Measurements from ENCODE around the gene KCNMA1. TPM values are rescaled to one million over a fixed set of nuclear protein-coding genes. Genes with fewer than 3 reads are reported as not detected.

The KCNMA1 gene
- polyA plus RNA-seq, 1 of the 3 experiments (the other 2 are of a cell fraction): 107 TPM

DNA sequence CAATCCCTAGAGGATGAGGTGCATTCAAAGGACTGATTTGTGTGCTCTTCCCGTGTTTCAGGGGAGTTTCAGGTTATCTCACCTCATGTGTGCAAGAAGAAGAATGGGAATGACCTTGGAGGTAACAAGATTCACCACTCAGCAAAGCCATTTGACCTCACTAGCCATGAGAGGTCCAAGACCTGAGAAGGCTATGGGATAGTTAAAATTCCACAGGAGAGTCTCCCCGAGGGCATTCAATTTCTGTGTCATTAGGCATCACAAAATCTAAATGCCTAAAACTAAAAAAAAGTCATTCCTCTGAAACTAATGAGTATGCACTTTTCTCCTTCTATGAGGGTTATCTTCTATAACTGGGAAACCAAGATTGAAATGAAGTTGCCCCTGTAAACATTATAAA is 433.4 kb downstream of the KCNMA1 start (continued):
- TF ChIP-seq, protein P1, sequence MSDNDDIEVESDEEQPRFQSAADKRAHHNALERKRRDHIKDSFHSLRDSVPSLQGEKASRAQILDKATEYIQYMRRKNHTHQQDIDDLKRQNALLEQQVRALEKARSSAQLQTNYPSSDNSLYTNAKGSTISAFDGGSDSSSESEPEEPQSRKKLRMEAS (IDR thresholded peaks at IDR 0.05; ENCODE audit: low read depth): no peak

DNA sequence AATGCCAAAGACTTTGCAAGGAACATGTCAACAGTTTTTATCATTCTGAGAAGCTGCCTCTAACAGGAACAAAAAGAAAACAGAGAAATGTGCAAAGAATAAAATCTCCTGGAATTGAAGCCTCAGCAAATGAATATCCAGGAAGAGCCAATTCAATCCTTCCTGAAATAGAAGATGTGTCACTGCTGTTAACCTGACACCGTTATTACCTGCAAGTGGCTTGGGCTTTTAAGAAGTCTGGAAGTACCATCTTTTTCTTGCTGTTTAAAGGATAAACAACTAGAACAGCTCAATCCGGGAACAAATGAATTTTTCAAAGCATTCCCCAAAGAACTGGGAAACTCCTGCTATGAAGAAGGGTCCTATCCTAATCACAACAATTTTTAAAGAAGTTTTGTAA is 434.8 kb downstream of the KCNMA1 start:
- Histone ChIP-seq H3K36me3 (replicated peaks in 1 of 2; ENCODE audit: control insufficient read depth in 1 of 2, insufficient read depth in 2 of 2, low read length in 1 of 2) (peaks cover 0 to 9% of the 10 kb centered on the region in 2 experiments), H3K79me2 (ENCODE audit: insufficient read depth) (no peaks in the 10 kb centered on the region), H4K20me1 (ENCODE audit: insufficient read depth) (no peaks in the 10 kb centered on the region), H3K9ac (no peak overlapping the region), H3K4me2 (no peak overlapping the region), H3K27ac (ENCODE audit: low read depth in 2 of 2, low read length in 1 of 2) (no peak overlapping the region), H3K9me2 (no peaks in the 10 kb centered on the region), H3K4me3 (ENCODE audit: low read depth in 2 of 2, low read length in 1 of 2) (no peak overlapping the region), H3K9me3 (no peaks in the 10 kb centered on the region; the same call in 1 of the 2 replicates), H3F3A (replicated peaks; ENCODE audit: insufficient read depth) (no peaks in the 10 kb centered on the region), H3K27me3 (ENCODE audit: insufficient read depth) (no peaks in the 10 kb centered on the region), H3K4me1 (ENCODE audit: control insufficient read depth in 1 of 2, insufficient read depth in 2 of 2, low read depth in 1 of 2, low read length in 1 of 2) (no peaks in the 10 kb centered on the region; a peak in 2 of 4 replicates), H2AFZ (ENCODE audit: low read depth) (no peak overlapping the region)
- TF ChIP-seq SMC3 (IDR thresholded peaks at IDR 0.05; ENCODE audit: low read depth, low read length): no peak
- no peak for DNase-seq
- ChIA-PET POLR2A (no interaction called here), CTCF (interaction anchor here (1.2 kb wide), 1 partner anchor 440 kb away, joined by 5 read pairs; no protein-coding TSS in a partner anchor)
- WGBS (ENCODE audit: low lambda C conversion rate): 36% methylated on average over 2 of the region's 2 CpGs

DNA sequence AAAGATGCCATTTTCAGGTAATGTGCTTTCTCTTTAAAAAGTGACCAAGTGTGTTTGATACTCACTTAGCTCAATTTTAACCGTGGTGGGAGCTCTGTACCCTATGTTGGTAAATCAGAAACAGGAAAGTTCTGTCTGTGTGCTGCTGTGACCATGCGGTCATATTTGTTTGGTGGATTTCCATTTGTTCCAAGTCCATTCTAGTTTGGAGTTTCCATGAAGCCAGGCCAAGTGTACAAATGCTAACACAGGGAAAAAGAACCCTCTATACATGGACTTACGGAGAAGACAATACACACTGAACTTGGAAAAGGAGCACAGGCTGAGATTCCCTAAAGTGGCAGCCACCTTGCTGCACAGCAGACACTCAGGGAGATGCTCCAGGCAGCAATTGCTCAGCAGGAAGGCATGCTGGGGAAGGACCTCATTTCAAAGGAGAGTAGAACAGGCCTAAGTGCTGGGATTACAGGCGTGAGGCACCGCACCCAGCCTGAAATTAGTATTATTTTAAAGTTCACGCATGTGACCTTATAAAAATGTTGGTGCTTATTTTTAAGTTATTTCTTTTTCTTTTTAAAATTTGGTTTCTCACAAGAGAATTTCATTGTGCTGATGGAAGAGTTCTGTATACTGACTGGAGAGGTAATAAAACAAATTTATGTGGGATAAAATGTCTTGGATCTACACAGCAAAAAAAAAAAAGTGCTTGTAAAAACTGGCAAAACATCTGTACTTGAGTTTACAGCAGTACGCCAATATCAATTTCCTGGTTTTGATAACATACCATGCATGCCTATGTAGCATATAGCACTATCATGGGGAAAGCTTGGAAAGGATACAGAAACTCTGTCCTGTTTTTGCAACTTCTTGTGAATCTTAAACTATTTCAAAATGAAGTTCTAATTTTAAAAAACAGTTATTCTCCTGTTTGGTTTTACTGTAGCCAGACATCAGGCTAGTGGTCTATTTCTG is 436.2 kb downstream of the KCNMA1 start:
- H3K36me3 ChIP-seq (replicated peaks in 1 of 2; ENCODE audit: control insufficient read depth in 1 of 2, insufficient read depth in 2 of 2, low read length in 1 of 2): peaks cover 0 to 9% of the 10 kb centered on the region in 2 experiments
- H3K4me3 ChIP-seq (ENCODE audit: low read depth in 2 of 2, low read length in 1 of 2): no peak overlapping the region
- H3K9ac ChIP-seq: no peak overlapping the region
- H3K4me1 ChIP-seq (ENCODE audit: control insufficient read depth in 1 of 2, insufficient read depth in 2 of 2, low read depth in 1 of 2, low read length in 1 of 2): peaks cover 0 to 4% of the 10 kb centered on the region in 2 experiments; a peak in 3 of 4 replicates
- no peak overlapping the region for H3K4me2 ChIP-seq
- no peaks in the 10 kb centered on the region for H3K79me2 ChIP-seq (ENCODE audit: insufficient read depth)
- H3K9me2 ChIP-seq: no peaks in the 10 kb centered on the region
- H4K20me1 ChIP-seq (ENCODE audit: insufficient read depth): no peaks in the 10 kb centered on the region
- ChIA-PET CTCF (no interaction called here), POLR2A (no interaction called here)
- 77% methylated on average over 7 of the region's 7 CpGs for WGBS (ENCODE audit: low lambda C conversion rate)
- H3K9me3 ChIP-seq: no peaks in the 10 kb centered on the region; the same call in 1 of the 2 replicates
- H3K27me3 ChIP-seq (ENCODE audit: insufficient read depth): no peaks in the 10 kb centered on the region
- no peak for DNase-seq
- no peak overlapping the region for H2AFZ ChIP-seq (ENCODE audit: low read depth)
- TF ChIP-seq, protein P1 (IDR thresholded peaks at IDR 0.05; ENCODE audit: low read depth): no peak; the same call in 1 of the 2 replicates
- no peak for TF ChIP-seq EP300 (IDR thresholded peaks at IDR 0.05; ENCODE audit: borderline replicate concordance in 1 of 2, low read depth in 1 of 2, low read length in 1 of 2)
- no peak for TF ChIP-seq IRF3 (IDR thresholded peaks at IDR 0.05; ENCODE audit: low read depth, low read length)
- TF ChIP-seq ELF1 (IDR thresholded peaks at IDR 0.05): no peak
- TF ChIP-seq REST (IDR thresholded peaks at IDR 0.05; ENCODE audit: low read depth, low read length): no peak
- TF ChIP-seq SMC3 (IDR thresholded peaks at IDR 0.05; ENCODE audit: low read depth, low read length): no peak
- TF ChIP-seq TEAD4 (IDR thresholded peaks at IDR 0.05; ENCODE audit: borderline replicate concordance, insufficient read depth): no peak
- TF ChIP-seq RXRA (IDR thresholded peaks at IDR 0.05; ENCODE audit: borderline replicate concordance, low read depth): no peak
- no peak for TF ChIP-seq PBX3 (IDR thresholded peaks at IDR 0.05)
- no peak for TF ChIP-seq TCF12 (IDR thresholded peaks at IDR 0.05)
- TF ChIP-seq EZH2phosphoT487 (IDR thresholded peaks at IDR 0.05; ENCODE audit: borderline replicate concordance, low read depth): no peak
- no peak for TF ChIP-seq GABPA (IDR thresholded peaks at IDR 0.05; ENCODE audit: low read depth)
- TF ChIP-seq FOXJ3 (CRISPR knock-in tag; IDR thresholded peaks at IDR 0.05): no peak
- no peak for TF ChIP-seq YY1 (IDR thresholded peaks at IDR 0.05; ENCODE audit: low read depth)
- no peak for TF ChIP-seq JUND (IDR thresholded peaks at IDR 0.05)
- TF ChIP-seq TAF1 (IDR thresholded peaks at IDR 0.05; ENCODE audit: borderline replicate concordance, low read depth, low read length): no peak
- H3F3A ChIP-seq (replicated peaks; ENCODE audit: insufficient read depth): peaks cover 5% of the 10 kb centered on the region
- H3K27ac ChIP-seq (ENCODE audit: low read depth in 2 of 2, low read length in 1 of 2): no peak overlapping the region

Measured in SK-N-SH (cell line).